Small intestine (tissue), 7 donors: ENCODE measurements around the gene METTL23. TPM values are rescaled to one million over a fixed set of nuclear protein-coding genes. Genes with fewer than 3 reads are reported as not detected.

Experiments
- DNase-seq, 2 donors: peaks; one replicate each; pipeline versions ENCODE4 v3.0.0 to v3.0.0-alpha.2; 2013
- FAIRE-seq: peaks from 2 replicates; lab custom pipeline; 2012; peaks lifted over from hg19 to GRCh38; lab: Jason Lieb, UNC
- H3K27ac ChIP-seq, 3 donors: one replicate each; pipeline ENCODE4 v1.5.1; 2013; ENCODE audit warnings: low read length in 2 of 3, mild to moderate bottlenecking in 2 of 3, control low read depth in 1 of 3, inconsistent platforms in 1 of 3, low read depth in 1 of 3, moderate library complexity in 1 of 3
- H3K27me3 ChIP-seq, 3 donors: one replicate each; pipeline ENCODE4 v1.6.1; 2013; ENCODE audit warnings: low read length in 3 of 3, inconsistent platforms in 1 of 3; ENCODE audit not compliant: control insufficient read depth in 3 of 3, insufficient read depth in 3 of 3
- H3K36me3 ChIP-seq, 3 donors: one replicate each; pipeline ENCODE4 v1.6.1; 2013; ENCODE audit warnings: low read length in 3 of 3, inconsistent platforms in 1 of 3, low read depth in 1 of 3, mild to moderate bottlenecking in 1 of 3, moderate library complexity in 1 of 3; ENCODE audit not compliant: control insufficient read depth in 3 of 3, insufficient read depth in 2 of 3
- H3K4me1 ChIP-seq, 3 donors: one replicate each; pipeline ENCODE4 v1.6.1; 2013; ENCODE audit warnings: low read length in 2 of 3, inconsistent platforms in 1 of 3, low read depth in 1 of 3, mild to moderate bottlenecking in 1 of 3, moderate library complexity in 1 of 3; ENCODE audit not compliant: control insufficient read depth in 3 of 3, insufficient read depth in 2 of 3
- H3K4me3 ChIP-seq, 3 donors: one replicate each; pipeline ENCODE4 v1.5.1; 2013; ENCODE audit warnings: low read length in 3 of 3, control low read depth in 1 of 3, inconsistent platforms in 1 of 3, low read depth in 1 of 3, mild to moderate bottlenecking in 1 of 3, moderate library complexity in 1 of 3
- H3K9me3 ChIP-seq, 2 donors: one replicate each; pipeline ENCODE4 v1.6.1; 2013; ENCODE audit warnings: low read depth in 1 of 2, low read length in 1 of 2; ENCODE audit not compliant: control insufficient read depth in 2 of 2, insufficient read depth in 1 of 2
- WGBS, 3 donors: extraction: QIAGEN DNeasy Blood & Tissue Kit; methylation state at CpG; one replicate each; pipeline ENCODE4 v1.1.7; 2013; 5-methylcytosine and 5-hydroxymethylcytosine counted together
- polyA plus RNA-seq, 4 donors: library from polyadenylated mRNA; stranded (reverse) in 3 of 4; unstranded in 1 of 4; fragments of 200-250 nt in 3 of 4; fragments of 120-200 nt in 1 of 4; gene quantifications; one replicate each; pipeline versions ENCODE4 v1.2.1 to v1.2.3, GENCODE V29; 2013
- donor health status: healthy with polysubstance abuse.
- donor health status: control.
- donor health status: control.
- donor health status: Bipolar disorder and iron deficiency.
- donor health status: healthy.

The METTL23 gene
- polyA plus RNA-seq, 4 donors, result 28.8 to 41.8 (median 37.7) TPM

GRCh38 chr17:76683011-76683755 is 43.5 kb upstream of the METTL23 start:
- Histone ChIP-seq H3K4me3 (no peak overlapping the region), H3K4me1 (peaks cover 0 to 14% (median 0%) of the 10 kb centered on the region in 3 donors), H3K27me3 (no peaks in the 10 kb centered on the region), H3K27ac (no peak overlapping the region), H3K36me3 (peaks cover 0 to 40% (median 0%) of the 10 kb centered on the region in 3 donors), H3K9me3 (no peaks in the 10 kb centered on the region)
- no peak for DNase-seq
- 74 to 82% (median 80%) methylated on average over 18 of the region's 18 CpGs for WGBS, 3 donors
- no peak for FAIRE-seq

DNA sequence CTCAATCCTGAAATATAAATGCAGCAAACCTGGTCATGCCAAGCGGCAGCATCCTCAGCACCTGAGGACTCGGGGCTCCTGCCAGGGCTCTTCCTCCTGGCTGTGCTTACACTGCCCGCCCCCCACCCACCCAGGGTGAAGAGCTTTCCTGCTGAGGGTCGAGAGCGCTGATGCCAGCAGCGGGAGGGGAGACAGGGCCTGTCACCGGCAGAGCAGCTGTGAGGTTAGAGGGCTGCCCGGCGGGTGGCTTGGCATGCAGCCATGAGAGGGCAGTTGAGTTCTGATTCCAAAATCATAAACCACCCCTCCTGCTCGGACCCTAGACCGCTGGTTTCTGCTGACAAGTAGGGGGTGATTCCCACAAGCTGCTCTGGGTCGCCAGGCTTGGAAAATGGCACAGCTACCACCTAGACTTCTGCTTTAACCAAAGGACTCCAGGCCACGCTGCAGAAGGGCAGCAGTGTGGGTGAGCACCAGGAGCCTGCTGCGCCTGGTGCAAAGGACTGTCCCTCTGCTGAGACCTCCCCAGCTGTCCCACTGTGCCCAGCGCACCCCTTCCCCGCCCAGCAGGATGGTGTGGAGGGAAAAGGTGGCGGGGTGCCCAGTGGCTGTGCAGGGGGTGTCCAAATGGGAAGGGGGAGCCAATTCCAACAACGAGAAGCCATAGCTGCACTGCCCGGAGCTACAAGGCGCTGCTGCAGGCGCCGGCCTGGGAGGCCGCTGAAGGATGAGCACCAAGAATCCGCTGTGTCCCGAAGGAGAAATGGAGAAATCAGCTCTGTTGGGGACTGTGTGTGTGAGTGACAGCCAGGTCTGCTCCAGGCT is 42.5 kb upstream of the METTL23 start:
- DNase-seq (no peak), FAIRE-seq (no peak)
- Histone ChIP-seq H3K4me3 (no peak overlapping the region), H3K36me3 (peaks cover 0 to 37% (median 0%) of the 10 kb centered on the region in 3 donors), H3K27me3 (no peaks in the 10 kb centered on the region), H3K4me1 (peaks cover 0 to 22% (median 0%) of the 10 kb centered on the region in 3 donors), H3K27ac (no peak overlapping the region), H3K9me3 (no peaks in the 10 kb centered on the region)
- 78 to 84% (median 84%) methylated on average over 25 of the region's 25 CpGs for WGBS, 3 donors

GRCh38 chr17:76684756-76685155 is 41.9 kb upstream of the METTL23 start:
- H3K4me1 ChIP-seq, result peaks cover 0 to 22% (median 0%) of the 10 kb centered on the region in 3 donors
- no peaks in the 10 kb centered on the region for H3K27me3 ChIP-seq
- H3K9me3 ChIP-seq, result no peaks in the 10 kb centered on the region
- H3K4me3 ChIP-seq, result no peak overlapping the region
- FAIRE-seq (no peak), DNase-seq (no peak)
- WGBS, 3 donors, result 84 to 94% (median 87%) methylated on average over 7 of the region's 7 CpGs
- peaks cover 0 to 37% (median 0%) of the 10 kb centered on the region in 3 donors for H3K36me3 ChIP-seq
- no peak overlapping the region for H3K27ac ChIP-seq

GRCh38 chr17:76685366-76685765 is 41.3 kb upstream of the METTL23 start:
- no peak for DNase-seq
- WGBS, 3 donors, result 81 to 92% (median 87%) methylated on average over 12 of the region's 12 CpGs
- no peak for FAIRE-seq
- Histone ChIP-seq H3K27ac (no peak overlapping the region), H3K4me3 (no peak overlapping the region), H3K27me3 (no peaks in the 10 kb centered on the region), H3K4me1 (peaks cover 0 to 22% (median 0%) of the 10 kb centered on the region in 3 donors), H3K9me3 (no peaks in the 10 kb centered on the region), H3K36me3 (peaks cover 0 to 37% (median 0%) of the 10 kb centered on the region in 3 donors)

GRCh38 chr17:76685846-76686245 is 40.8 kb upstream of the METTL23 start:
- Histone ChIP-seq H3K4me1 (peaks cover 0 to 21% (median 0%) of the 10 kb centered on the region in 3 donors), H3K9me3 (no peaks in the 10 kb centered on the region), H3K4me3 (no peak overlapping the region), H3K27me3 (no peaks in the 10 kb centered on the region), H3K27ac (no peak overlapping the region), H3K36me3 (peaks cover 0 to 37% (median 0%) of the 10 kb centered on the region in 3 donors)
- no peak for DNase-seq
- 81 to 93% (median 91%) methylated on average over 7 to 8 of the region's 8 CpGs for WGBS, 3 donors
- no peak for FAIRE-seq

- Histone ChIP-seq H3K36me3 (peaks cover 0 to 35% (median 0%) of the 10 kb centered on the region in 3 donors), H3K27ac (peak overlapping the region in 1 of 3 donors; percentile 0), H3K27me3 (no peaks in the 10 kb centered on the region), H3K4me1 (peaks cover 0 to 19% (median 0%) of the 10 kb centered on the region in 3 donors), H3K9me3 (no peaks in the 10 kb centered on the region), H3K4me3 (no peak overlapping the region)
- FAIRE-seq (no peak), DNase-seq (peak in 1 of 2 donors; percentile 78)
- 44 to 62% (median 52%) methylated on average over 14 to 15 of the region's 15 CpGs for WGBS, 3 donors
Observed at GRCh38 chr17:76686538-76687297, 39.9 kb upstream of the METTL23 start.

DNA sequence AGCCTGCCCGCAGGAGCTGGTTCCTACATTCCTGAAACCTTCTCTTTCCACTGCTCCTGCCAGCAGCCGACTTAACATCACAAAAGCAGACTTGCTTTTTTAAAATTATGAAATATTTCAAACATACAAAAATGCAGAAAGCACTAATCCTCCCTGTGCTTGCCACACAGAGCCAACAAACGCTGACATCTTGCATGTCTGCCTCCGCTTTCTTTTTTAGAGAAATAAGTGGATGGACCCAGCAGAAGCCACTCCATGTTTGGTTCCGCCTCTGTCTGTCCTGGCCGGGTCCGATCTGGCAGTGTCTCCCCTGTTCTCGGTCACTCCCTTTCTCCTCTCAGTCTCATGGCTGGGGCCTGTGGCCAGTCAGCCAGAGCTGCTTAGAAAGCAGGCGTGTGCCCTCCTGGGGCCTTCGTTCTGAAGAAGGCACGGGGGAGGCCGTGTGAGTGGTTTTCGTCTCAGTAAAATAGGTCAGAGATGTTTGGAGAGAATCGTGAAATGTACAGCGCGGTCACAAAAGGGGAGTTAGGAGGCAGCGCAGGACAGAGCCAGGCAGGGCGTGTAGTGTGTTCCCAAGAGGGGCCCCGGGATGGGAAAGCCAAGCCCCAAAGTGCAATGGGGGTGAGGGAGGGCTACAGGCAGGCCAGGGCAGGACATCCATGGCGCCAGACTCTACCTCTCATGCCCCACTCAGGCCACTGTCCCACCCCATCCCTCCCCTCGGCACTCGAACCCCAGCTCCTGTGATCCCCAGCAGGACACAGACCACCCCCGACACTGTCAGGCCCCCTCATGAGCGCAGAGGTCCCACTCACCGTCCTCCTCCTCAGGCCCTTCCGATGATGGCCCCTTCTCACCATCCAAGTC is 39.1 kb upstream of the METTL23 start:
- WGBS, 3 donors, result 71 to 89% (median 86%) methylated on average over 23 to 26 of the region's 26 CpGs
- H3K36me3 ChIP-seq, result peaks cover 0 to 27% (median 0%) of the 10 kb centered on the region in 3 donors
- peak overlapping the region in 2 of 3 donors; percentile 23 to 61 for H3K27ac ChIP-seq
- no peak overlapping the region for H3K4me3 ChIP-seq
- no peaks in the 10 kb centered on the region for H3K27me3 ChIP-seq
- H3K4me1 ChIP-seq, result peaks cover 0 to 19% (median 0%) of the 10 kb centered on the region in 3 donors
- no peaks in the 10 kb centered on the region for H3K9me3 ChIP-seq
- no peak for FAIRE-seq
- no peak for DNase-seq
